Astrocyte (in vitro differentiated cells and primary cell): ENCODE results near the gene LY6G6D. TPM values are rescaled to one million over a fixed set of nuclear protein-coding genes. Genes with fewer than 3 reads are reported as not detected.

Experiments used
- DNase-seq: peaks from one replicate; pipeline ENCODE4 v3.0.0-alpha.2; 2010; ENCODE audit warnings: low read depth
- FAIRE-seq: peaks from 2 replicates; lab custom pipeline; 2011; peaks lifted over from hg19 to GRCh38; lab: Jason Lieb, UNC
- H2AFZ ChIP-seq: 2 replicates; pipeline ENCODE4 v1.6.0; 2012; ENCODE audit warnings: low read depth, low read length, inconsistent platforms
- H3K27ac ChIP-seq: 2 replicates; pipeline ENCODE4 v1.5.1; 2011; ENCODE audit warnings: low read depth, low read length, inconsistent platforms
- H3K27me3 ChIP-seq: 2 replicates; pipeline ENCODE4 v1.6.0; 2011; ENCODE audit warnings: low read length, inconsistent platforms; ENCODE audit not compliant: insufficient read depth
- H3K36me3 ChIP-seq: 2 replicates; pipeline ENCODE4 v1.5.1; 2011; ENCODE audit warnings: low read length, inconsistent platforms; ENCODE audit not compliant: insufficient read depth
- H3K4me1 ChIP-seq: 2 replicates; pipeline ENCODE4 v1.5.1; 2011; ENCODE audit warnings: low read length, inconsistent platforms; ENCODE audit not compliant: insufficient read depth
- H3K4me2 ChIP-seq: 2 replicates; pipeline ENCODE4 v1.6.0; 2012; ENCODE audit warnings: low read length, inconsistent platforms
- H3K4me3 ChIP-seq: 2 replicates; pipeline ENCODE4 v1.5.1; 2011; ENCODE audit warnings: low read depth, mild to moderate bottlenecking, low read length, inconsistent platforms; ENCODE audit not compliant: insufficient read depth
- H3K79me2 ChIP-seq: 2 replicates; pipeline ENCODE4 v1.6.0; 2012; ENCODE audit warnings: mild to moderate bottlenecking, low read length, inconsistent platforms; ENCODE audit not compliant: insufficient read depth
- H3K9ac ChIP-seq: 2 replicates; pipeline ENCODE4 v1.6.0; 2012; ENCODE audit warnings: mild to moderate bottlenecking, low read length, inconsistent platforms
- H3K9me3 ChIP-seq: 2 replicates; pipeline ENCODE4 v1.5.1; 2012; ENCODE audit warnings: low read depth, mild to moderate bottlenecking, low read length, inconsistent platforms; ENCODE audit not compliant: insufficient read depth
- H4K20me1 ChIP-seq: 2 replicates; pipeline ENCODE4 v1.6.0; 2012; ENCODE audit warnings: low read length, inconsistent platforms; ENCODE audit not compliant: insufficient read depth
- H3K27ac Mint-ChIP-seq: one replicate; pipeline ENCODE4 v1.8.0; 2021; ENCODE audit warnings: mild to moderate bottlenecking, mixed read lengths; ENCODE audit not compliant: unreplicated experiment
- H3K27me3 Mint-ChIP-seq: one replicate; pipeline ENCODE4 v1.8.0; 2021; ENCODE audit warnings: low read depth, mixed read lengths; ENCODE audit not compliant: unreplicated experiment
- H3K36me3 Mint-ChIP-seq: one replicate; pipeline ENCODE4 v1.8.0; 2021; ENCODE audit warnings: low read depth, mixed read lengths; ENCODE audit not compliant: unreplicated experiment
- H3K4me1 Mint-ChIP-seq: one replicate; pipeline ENCODE4 v1.8.0; 2021; ENCODE audit warnings: low read depth, mixed read lengths; ENCODE audit not compliant: unreplicated experiment
- H3K4me3 Mint-ChIP-seq: one replicate; pipeline ENCODE4 v1.8.0; 2021; ENCODE audit warnings: mild to moderate bottlenecking, moderate library complexity, mixed read lengths; ENCODE audit not compliant: unreplicated experiment
- H3K9me3 Mint-ChIP-seq: one replicate; pipeline ENCODE4 v1.8.0; 2021; ENCODE audit warnings: mild to moderate bottlenecking, mixed read lengths; ENCODE audit not compliant: unreplicated experiment
- EZH2 ChIP-seq: IDR thresholded peaks from 2 replicates; pipeline ENCODE4 v1.6.1; 2012; ENCODE audit warnings: mild to moderate bottlenecking, low read length, inconsistent platforms; ENCODE audit not compliant: insufficient read depth
- total RNA-seq: library from RNA; stranded (reverse); gene quantifications from 2 replicates; pipeline ENCODE4 v1.2.1, GENCODE V29; 2021
- TF ChIP-seq, protein P1 (sequence below): IDR thresholded peaks from 2 replicates; pipeline ENCODE4 v1.5.1; 2011; ENCODE audit warnings: low read depth, mild to moderate bottlenecking, inconsistent platforms, low read length, moderate library complexity; ENCODE audit not compliant: insufficient read depth

Gene LY6G6D
- total RNA-seq, 1 donor from 2014 or later, result not detected

- Histone ChIP-seq H3K9ac (peak within 1 kb of the TSS; percentile 80), H3K4me3 (peak within 1 kb of the TSS; percentile 75), H3K36me3 (no peaks in the 10 kb centered on the region), H4K20me1 (peaks cover 7% of the 10 kb centered on the region), H3K4me1 (peaks cover 27% of the 10 kb centered on the region), H3K27ac (peak within 1 kb of the TSS; percentile 65), H2AFZ (peak within 1 kb of the TSS; percentile 83), H3K9me3 (no peaks in the 10 kb centered on the region), H3K27me3 (no peaks in the 10 kb centered on the region), H3K4me2 (peak within 1 kb of the TSS; percentile 96), H3K79me2 (peaks cover 27% of the 10 kb centered on the region)
- H3K4me3 Mint-ChIP-seq, result peak within 1 kb of the TSS; percentile 99
- DNase-seq (peak; percentile 97), FAIRE-seq (no peak)
- TF ChIP-seq EZH2, result no peak
- TF ChIP-seq, protein P1, sequence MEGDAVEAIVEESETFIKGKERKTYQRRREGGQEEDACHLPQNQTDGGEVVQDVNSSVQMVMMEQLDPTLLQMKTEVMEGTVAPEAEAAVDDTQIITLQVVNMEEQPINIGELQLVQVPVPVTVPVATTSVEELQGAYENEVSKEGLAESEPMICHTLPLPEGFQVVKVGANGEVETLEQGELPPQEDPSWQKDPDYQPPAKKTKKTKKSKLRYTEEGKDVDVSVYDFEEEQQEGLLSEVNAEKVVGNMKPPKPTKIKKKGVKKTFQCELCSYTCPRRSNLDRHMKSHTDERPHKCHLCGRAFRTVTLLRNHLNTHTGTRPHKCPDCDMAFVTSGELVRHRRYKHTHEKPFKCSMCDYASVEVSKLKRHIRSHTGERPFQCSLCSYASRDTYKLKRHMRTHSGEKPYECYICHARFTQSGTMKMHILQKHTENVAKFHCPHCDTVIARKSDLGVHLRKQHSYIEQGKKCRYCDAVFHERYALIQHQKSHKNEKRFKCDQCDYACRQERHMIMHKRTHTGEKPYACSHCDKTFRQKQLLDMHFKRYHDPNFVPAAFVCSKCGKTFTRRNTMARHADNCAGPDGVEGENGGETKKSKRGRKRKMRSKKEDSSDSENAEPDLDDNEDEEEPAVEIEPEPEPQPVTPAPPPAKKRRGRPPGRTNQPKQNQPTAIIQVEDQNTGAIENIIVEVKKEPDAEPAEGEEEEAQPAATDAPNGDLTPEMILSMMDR, result no peak
- H3K27ac Mint-ChIP-seq, result peak within 1 kb of the TSS; percentile 99
- peaks cover 32% of the 10 kb centered on the region for H3K4me1 Mint-ChIP-seq
- H3K9me3 Mint-ChIP-seq, result no peaks in the 10 kb centered on the region
- H3K27me3 Mint-ChIP-seq, result no peaks in the 10 kb centered on the region
- peaks cover 10% of the 10 kb centered on the region for H3K36me3 Mint-ChIP-seq
Measured at GRCh38 chr6:31739639-31740396, 24.7 kb downstream of the LY6G6D start, which contains the start of gene MSH5. TSS of gene MSH5 (plus strand) at chr6:31740005. CDS start at chr6:31740467, 462 bp downstream.

- Mint-ChIP-seq H3K4me3 (peak overlapping the region; percentile 94), H3K27me3 (no peaks in the 10 kb centered on the region), H3K4me1 (peaks cover 32% of the 10 kb centered on the region), H3K36me3 (peaks cover 10% of the 10 kb centered on the region), H3K27ac (no peak overlapping the region), H3K9me3 (no peaks in the 10 kb centered on the region)
- FAIRE-seq (no peak), DNase-seq (no peak)
- Histone ChIP-seq H3K79me2 (peaks cover 19% of the 10 kb centered on the region), H3K36me3 (no peaks in the 10 kb centered on the region), H4K20me1 (no peaks in the 10 kb centered on the region), H3K4me1 (peaks cover 27% of the 10 kb centered on the region), H3K9ac (peak overlapping the region; percentile 80), H3K9me3 (no peaks in the 10 kb centered on the region), H2AFZ (peak overlapping the region; percentile 83), H3K27me3 (no peaks in the 10 kb centered on the region), H3K4me2 (peak overlapping the region; percentile 96), H3K4me3 (peak overlapping the region; percentile 75), H3K27ac (peak overlapping the region; percentile 65)
- TF ChIP-seq, protein P1, result no peak
Measured at GRCh38 chr6:31740397-31741223, 25.5 kb downstream of the LY6G6D start.
